Femur (tissue), 1 donor: ENCODE data around the gene MYCBP2.
"Not testable (repeated sequence)": the region's sequence is repeated elsewhere in the genome, so short reads cannot be mapped to it uniquely, and the experiment has no call there.

Experiments used
- DNase-seq: peaks from one replicate; pipeline ENCODE4 v3.0.0-alpha.2; 2017

The MYCBP2 gene

DNA sequence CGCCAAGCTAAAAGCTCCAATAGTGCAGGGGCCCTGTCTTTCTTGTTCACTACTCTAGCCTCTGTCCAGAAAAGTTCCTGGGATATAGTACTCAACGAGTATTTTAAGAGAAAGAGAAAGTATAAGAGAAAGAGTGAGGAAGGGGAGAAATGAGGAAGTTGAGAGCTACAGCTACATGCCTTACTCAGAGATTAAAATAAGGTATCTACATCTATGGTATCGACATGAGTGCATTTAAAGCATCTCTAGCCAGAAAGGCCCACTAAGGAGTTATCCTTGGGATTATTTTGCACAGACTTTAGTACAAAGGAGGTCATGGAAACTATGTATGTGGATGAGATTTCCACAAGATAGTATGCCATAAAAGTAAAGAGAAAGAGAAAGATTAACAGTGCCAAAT lies 28.5 kb downstream of the MYCBP2 start:
- DNase-seq, result no peak

DNA sequence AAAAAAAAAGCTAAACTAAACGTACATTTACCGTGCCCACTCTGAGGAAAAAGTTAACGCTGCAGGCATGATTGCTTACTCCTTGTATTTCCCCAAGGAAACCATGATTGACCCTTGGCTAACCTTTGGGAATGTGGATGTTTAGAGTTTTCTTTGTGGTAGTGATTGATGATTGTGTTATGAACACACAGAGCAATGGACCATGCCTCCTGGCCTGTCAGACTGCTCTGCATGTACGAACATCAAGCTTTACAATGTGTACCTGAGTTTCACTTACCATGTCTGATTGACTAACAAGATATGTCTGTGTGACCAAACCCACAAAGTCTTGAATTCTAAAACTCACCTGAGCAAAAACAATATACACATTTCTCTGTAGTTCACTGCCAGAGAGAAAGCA lies 35.1 kb downstream of the MYCBP2 start:
- no peak for DNase-seq

DNA sequence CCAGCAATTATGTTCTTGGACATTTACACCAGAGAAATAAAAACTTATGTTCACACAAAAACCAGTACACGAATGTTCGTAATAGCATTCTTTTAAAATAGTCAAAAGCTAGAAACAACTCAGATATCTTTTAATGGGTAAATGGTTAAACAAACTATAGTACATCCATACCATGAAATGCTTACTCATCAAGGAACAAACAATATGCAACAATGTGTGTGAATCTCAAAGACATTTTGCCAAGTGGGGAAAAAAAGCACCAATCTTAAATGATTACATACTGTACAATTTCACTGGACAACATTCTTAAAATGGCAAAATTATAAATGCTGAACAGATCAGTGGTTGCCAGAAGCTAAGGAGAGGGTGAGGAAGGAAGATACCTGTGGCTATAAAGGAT lies 36.6 kb downstream of the MYCBP2 start:
- no peak for DNase-seq

DNA sequence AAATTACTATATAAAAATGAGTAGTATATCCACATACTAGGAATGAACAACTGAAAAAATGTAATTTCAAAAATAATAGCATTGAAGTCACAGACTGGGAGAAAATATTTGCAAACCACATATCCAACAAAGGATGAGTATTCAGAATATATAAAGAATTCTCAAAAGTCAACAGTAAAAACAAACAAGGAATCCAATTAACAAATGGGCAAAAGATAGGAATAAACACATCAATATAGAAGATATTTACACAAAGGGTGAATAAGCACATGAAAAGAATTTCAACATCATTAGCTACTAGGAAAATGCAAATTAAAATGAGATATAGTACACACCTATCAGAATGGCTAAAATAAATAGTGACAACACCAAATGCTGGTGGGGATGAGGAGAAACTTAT lies 37.0 kb downstream of the MYCBP2 start:
- DNase-seq, result no peak

DNA sequence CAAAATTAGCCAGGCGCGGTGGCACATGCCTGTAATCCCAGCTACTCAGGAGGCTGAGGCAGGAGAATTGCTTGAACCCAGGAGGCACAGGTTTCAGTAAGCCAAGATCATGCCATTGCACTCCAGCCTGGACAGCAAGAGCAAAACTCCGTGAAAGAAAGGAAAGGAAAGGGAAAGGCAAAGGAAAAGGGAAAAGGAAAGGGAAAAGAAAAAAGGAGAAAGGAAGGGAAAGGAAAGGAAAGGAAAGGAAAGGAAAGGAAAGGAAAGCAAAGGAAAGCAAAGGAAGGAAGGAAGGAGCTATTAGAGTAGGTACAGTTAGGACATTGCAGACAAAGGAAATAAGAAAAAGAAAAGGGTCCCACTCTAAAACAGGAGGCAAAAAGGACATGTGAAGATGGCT lies 41.3 kb downstream of the MYCBP2 start:
- DNase-seq, result not testable (repeated sequence)

DNA sequence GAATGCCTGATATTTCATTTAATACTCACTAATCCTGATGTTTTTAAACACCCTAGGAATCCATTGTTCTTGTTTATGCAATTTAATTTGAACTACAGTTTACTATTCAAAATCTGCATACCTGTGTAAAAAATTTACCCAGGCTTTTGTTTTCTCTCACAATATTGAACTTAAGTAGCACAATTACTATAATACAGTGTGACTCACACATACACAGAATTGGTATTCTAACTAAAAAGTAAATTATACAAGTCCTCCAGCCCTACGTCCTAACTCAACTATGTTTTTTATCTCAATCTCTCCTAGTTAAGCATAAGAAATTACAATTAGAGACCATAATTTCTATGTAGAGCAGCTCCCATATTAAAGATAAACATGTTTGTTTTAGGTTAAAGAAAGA lies 41.8 kb downstream of the MYCBP2 start:
- no peak for DNase-seq

DNA sequence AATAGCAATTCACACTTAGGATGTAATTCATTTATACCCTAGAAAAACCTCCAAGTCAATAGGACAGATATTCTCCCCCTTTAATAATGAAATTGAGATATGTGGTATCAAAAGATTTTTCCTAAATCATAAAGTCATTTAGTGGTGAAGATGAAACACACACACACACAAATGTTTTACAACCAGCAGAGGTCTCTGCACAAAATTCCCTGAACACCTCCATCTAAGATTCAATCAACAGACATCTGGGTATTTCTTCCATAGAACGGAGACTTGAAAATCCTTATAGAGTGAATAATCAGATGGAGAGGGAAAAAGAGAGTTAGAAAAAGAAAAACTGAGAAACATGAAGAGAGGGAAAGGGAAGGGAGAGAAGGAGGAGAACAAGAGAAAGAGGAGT lies 52.8 kb downstream of the MYCBP2 start:
- no peak for DNase-seq

DNA sequence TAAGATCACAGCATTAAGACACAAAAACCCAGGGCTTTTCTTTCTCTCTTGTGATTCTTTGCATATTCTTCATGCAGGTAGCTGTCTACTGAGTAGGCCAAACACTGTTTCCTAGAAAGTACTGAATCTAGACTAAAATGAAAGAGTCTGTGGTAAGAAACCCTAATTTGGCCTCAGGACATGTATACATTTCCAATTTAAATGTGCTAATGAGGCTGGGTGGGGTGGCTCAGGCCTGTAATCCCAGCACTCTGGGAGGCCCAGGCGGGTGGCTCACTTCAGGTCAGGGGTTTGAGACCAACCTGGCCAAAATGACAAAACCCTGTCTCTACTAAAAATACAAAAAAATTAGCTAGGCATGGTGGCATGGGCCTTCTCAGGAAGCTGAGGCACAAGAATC lies 57.8 kb downstream of the MYCBP2 start:
- no peak for DNase-seq

DNA sequence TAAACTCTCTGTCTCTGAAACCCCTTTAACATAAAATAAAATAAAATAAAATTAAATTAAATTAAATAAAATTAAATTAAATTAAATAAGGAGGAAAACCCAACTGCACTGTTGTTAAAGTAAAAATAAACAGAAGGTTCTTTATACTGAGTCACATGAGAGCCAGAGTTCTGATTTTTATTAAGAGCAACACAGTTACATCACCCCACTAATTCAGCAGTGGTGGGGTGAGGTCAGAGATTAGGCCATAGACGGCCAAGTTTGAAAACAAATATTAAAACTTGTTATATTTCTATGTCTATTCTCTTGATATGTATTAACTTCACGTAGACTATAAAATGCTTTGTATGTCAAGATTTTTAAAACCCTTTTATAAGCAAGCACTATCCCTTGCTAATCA lies 59.5 kb downstream of the MYCBP2 start:
- no peak for DNase-seq

DNA sequence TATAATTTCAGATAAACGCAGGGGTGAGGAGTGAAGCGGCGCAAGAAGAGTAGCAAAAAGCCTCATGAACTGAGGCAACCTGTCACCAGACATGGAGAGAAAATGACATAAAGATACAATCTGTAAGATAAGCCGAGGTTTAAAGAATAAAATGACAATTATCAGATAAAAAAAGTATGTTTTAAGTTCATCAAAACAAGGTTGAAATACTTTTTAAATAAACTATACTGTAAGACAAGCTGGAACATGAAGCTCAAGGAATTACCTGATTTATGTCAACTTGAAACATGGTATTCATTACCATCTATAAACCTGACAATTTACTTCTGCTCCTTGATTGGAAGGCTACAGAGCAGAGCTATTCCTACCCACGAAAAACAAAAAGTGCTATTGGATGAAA lies 61.6 kb downstream of the MYCBP2 start:
- DNase-seq, result no peak

DNA sequence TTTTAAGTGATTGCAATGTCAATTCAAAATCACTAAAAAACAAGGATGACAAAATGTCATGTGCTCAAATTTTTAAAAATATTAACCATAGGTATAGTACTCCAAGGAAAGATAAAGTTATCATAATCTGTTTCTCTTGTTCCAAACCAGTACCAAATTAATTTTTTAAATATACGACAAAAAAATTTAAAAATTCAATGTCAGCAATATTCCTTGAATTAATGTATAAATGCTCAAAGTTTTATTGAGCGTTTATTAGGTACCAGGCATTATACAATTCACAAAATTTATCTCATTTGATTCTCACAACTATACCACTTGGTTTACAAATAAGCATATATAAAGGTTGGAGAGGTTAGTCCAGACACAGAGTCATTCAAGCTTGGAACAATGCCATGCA lies 64.7 kb downstream of the MYCBP2 start:
- DNase-seq, result no peak

DNA sequence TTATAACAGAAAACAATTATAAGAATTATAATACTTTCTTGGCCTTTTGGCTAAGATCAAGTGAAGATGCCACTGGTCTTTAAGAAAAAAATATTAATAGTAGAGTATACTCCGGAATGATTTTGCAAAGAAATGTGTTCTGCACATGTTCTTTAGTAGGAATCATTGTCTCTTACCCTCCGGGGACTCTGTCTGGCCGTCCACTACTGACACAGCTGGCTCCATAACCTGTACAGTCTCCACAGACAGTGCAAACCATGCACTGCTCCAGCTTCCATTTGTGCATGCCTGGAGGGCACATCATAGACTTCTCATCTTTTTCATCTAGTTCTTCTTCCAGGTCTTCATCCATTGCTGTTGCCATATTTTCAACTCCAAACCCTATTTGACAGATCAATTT lies 75.9 kb downstream of the MYCBP2 start:
- no peak for DNase-seq

DNA sequence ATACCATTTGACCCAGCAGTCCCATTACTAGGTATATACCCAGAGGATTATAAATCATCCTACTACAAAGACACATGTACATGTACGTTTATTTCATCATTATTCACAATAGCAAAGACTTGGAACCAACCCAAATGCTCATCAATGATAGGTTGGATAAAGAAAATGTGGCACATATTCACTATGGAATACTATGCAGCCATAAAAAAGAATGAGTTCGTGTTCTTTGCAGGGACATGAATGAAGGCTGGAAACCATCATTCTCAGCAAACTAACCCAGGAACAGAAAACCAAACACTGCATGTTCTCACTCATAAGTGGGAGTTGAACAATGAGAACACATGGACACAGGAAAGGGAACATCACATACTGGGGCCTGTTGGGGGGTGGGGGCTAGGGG lies 81.7 kb downstream of the MYCBP2 start:
- not testable (repeated sequence) for DNase-seq

DNA sequence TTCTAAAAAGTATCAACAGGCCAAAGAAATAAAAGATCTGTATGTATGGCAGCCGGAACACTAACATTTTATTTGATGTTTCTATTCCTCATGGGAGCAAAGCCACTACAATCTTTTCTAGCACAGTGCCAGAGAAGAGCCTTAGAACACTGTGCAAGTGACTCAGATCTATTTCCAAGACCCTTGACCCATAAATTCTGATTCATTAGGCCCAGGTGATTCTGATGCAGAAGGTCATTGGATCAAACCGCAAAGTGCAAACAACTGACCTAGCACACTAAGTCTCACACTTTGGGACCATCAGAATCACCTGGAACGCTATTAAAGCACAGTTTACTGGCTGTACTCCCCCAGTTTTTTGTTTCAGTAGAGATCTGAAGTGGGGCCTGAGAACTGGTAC lies 87.6 kb downstream of the MYCBP2 start:
- DNase-seq, result no peak

DNA sequence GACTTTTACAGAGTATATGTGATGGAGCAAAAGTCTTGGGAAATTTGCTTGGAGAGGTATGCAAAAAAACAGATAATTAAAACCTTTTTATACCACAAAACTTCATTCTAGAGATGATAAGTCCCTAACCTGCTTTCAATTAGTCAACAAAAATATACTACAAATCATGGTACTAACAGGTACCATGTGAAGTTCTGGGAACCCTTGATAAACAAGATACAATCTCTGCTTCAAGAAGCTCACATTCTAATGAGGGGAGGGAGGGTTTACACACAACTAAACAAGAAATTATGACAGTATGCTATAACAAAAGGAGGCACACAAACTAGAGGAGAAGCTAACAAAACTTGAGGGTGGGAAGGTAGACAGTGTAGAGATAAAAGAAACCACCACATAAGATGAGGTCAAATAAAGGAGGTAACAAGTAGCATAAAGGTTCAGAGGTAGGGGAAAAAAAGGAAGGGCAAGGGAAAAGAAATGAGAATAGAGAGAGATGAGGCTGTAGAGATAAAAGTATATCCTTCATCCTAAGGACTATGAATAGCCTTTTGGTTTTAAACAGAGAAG lies 91.4 kb downstream of the MYCBP2 start:
- DNase-seq, result no peak

DNA sequence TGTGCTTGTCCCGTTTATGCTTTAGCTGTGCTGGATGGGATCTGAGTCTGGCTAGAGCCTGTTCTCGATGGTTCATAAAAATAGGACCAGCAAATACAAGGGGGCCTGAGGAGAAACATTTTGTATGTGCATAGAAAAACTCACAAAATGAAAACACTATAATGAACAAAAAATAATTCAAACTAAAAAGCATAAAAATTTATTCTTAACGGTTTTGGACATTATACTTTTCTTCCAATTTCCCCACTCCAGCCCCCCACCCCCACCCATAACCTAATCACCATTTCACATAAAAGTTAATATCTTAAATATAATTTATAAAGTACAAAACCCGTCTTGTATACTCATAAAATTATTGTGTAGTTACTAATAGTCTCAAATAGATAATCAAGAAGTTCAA lies 93.7 kb downstream of the MYCBP2 start:
- no peak for DNase-seq

DNA sequence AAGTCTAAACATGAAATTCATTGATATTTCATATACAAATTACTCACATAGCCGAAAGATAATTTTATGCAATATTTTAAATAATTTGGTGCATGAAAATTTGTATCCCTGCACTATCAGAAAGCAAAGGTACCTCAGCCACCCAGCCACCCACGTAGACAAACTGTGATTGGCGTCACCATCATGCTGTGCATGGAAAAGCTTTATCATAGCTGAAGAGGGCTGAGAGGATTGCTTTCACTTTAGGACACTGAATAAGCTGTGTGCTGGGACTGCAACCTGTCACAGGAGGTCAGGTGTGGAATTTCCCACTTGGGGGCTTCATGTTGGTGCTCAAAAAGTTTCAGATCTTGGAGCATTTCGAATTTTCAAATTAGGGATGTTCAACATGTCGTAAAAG lies 96.3 kb downstream of the MYCBP2 start:
- no peak for DNase-seq

DNA sequence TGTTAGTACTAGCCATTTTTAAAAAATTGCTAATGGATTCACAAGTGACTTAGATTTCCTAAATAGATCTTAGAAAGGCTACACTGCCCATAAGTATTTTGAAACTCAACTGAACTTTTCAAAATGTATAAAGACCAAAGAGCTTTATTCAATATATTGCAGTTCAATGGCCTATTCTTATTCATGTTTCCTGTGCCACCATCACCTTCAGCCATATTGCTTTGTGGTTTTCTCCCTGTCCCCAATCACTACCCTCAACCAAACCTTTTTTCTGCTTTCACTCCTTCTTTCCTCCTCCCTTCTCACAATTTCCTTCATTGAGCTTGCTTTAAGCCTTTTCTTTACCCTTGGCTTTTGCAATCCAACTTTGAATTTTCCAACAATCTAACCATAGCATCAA lies 100.9 kb downstream of the MYCBP2 start:
- no peak for DNase-seq

DNA sequence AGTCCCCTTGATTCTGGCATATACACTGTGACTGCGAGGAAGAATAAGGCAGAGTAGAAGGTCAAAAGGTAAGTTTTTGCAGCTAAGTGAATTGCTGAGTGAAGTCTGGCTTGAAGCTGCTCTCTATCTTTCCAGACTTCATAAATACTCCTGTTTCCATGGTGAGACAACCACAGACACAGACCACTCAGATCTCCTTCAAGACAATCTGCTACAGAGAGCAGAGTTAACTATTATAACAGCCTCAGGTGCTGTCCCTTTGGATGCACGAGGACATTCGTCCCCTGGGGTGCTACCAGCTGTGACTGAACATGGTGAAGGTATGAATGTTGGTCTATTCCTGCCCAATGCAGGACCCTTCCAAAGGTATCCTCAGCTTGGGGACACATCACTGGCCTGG lies 104.0 kb downstream of the MYCBP2 start:
- DNase-seq, result no peak

DNA sequence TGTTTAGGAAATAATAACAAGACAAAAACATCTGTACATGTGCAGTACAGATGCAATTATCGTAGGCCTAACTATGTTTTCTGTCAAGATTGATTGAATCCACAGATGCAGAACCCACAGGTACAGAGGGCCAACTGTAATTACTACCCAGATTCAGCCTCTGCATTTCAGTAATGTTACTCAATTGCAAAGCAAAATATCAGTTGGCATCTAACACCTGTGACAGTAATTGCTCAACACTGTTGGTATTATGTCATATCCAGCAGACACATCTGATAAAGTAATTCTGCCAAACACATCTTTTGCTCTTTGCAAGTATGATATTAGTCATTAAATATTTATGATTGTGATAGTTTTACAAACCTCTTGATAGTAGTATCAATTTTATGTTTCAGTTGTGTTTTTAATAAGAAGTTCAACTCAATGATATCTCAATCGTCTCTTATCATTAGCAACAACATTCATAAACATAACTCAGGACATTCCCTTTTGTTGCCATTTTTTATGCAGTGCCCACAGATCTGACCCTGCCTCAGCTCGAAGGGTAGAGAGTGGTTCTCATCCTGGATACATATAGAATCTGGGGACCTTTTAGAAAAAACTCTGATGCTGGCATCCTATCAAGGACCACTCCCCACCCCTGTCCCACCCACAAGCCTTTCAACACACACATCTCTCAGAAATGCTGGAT lies 104.7 kb downstream of the MYCBP2 start:
- no peak for DNase-seq

DNA sequence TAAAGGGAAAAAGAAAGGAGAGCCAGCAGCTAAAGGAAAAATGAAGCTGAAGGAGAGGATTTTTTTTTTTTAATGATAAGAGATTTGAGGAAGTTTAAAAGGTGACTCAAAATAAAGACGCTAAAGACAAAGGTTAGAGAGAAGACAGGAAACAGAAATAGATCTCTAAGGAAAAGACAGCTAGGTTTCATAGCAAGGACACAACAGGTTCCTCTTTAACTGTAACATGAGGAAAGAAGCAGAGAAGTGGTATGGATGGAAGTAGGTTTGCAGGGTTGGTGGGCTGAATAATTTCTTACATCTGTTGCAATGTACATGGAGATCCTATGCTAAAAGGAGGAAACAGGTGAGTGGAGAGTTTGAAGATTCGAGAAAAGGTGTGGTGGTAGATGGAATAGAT lies 107.5 kb downstream of the MYCBP2 start:
- no peak for DNase-seq

DNA sequence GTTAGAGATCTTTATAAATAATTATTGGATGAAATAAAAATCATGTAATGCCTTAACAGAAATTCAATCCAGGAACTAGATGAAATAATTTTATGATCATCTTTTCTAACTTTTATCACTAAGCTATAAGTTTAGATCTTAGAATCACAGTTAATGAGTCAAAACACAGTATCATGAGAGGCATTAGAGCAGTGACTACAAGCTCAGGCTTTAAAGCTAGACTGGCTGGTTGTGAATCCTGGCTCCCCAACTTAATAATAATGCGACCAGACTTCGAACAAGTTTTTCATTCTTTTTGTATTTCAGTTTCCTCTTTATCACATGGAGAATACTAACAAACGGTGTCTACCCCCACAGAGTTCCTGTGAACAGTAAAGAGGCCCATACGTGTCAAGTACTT lies 108.6 kb downstream of the MYCBP2 start:
- DNase-seq, result no peak

DNA sequence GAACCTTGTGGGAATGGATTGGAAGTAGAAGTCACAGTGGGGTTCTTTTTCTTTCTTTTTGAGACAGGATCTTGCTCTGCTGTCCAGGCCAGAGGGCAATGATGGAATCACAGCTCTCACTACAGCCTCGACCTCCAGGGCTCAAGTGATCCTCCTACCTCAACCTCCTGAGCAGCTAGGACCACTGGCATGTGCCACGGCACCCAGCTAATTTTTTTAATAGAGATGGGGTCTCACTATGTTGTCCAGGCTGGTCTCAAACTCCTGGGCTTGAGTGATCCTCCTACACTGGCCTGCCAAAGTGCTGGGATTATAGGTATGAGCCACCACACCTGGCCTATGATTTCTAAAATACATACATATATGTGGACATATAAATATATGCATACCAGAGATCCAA lies 111.4 kb downstream of the MYCBP2 start:
- DNase-seq, result no peak

DNA sequence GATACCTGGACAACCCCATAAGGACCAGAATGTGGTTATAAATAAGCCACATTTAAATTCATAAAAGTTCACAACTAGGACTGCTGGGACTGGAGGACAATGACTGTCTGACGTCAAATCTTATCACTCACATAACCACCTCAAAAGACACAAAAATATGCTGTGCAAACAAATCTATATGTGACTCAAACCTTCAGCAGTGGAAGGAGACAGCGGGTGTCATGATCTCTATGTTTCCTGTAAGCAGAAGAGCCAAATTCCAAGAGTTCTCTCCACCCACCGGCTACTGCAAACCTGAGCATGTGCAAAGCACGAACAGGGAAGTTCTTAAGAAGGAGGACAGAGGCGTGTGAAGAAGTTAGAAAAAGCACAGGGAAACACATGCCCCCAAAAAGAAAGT lies 113.2 kb downstream of the MYCBP2 start:
- no peak for DNase-seq

DNA sequence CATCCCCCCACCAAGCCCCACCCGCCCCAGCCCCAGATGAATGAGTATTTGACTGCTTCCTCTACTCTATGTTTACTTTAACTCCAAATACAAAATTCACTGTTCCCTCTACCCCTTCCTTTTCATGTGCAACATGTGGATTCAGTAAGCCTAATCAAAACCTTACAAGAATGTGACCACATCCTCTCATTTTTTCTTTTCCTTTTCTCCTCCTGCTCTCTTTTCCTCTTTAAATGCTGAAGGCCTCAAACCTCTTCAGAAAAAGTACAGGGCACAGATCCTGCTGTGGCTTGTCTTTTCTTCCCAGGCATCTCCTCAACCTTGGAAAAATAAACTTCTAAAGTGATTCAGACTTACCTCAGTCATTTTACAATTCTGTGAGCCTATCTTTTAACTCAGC lies 119.0 kb downstream of the MYCBP2 start:
- no peak for DNase-seq
